Keratinocyte (primary cell): ENCODE measurements around the gene LRRC4C. TPM values are rescaled to one million over a fixed set of nuclear protein-coding genes. Genes with fewer than 3 reads are reported as not detected.

Experiments
- DNase-seq: peaks from one replicate; pipeline ENCODE4 v3.0.0-alpha.2; 2011; ENCODE audit warnings: low read depth, missing footprints, low spot score
- FAIRE-seq: peaks from 2 replicates; lab custom pipeline; 2011; peaks lifted over from hg19 to GRCh38; lab: Jason Lieb, UNC
- H2AFZ ChIP-seq: 2 replicates; pipeline ENCODE4 v1.6.0; 2012; ENCODE audit warnings: low read length, control low read depth, inconsistent platforms; ENCODE audit not compliant: control insufficient read depth
- H3K27ac ChIP-seq: 2 replicates; pipeline ENCODE4 v1.5.1; 2011; ENCODE audit warnings: low read length; ENCODE audit not compliant: control insufficient read depth, insufficient read depth
- H3K27me3 ChIP-seq: 3 replicates; pipeline ENCODE4 v1.6.0; 2011; ENCODE audit warnings: low read length; ENCODE audit not compliant: control insufficient read depth, insufficient read depth; ENCODE audit errors: extremely low read depth
- H3K36me3 ChIP-seq, 2 experiments: 2 replicates in 1 of 2; 3 replicates in 1 of 2; pipeline ENCODE4 v1.5.1; 2011; ENCODE audit warnings: low read length in 2 of 2, mild to moderate bottlenecking in 1 of 2; ENCODE audit not compliant: control insufficient read depth in 2 of 2, insufficient read depth in 2 of 2; ENCODE audit errors: extremely low read depth in 1 of 2
- H3K4me1 ChIP-seq: 3 replicates; pipeline ENCODE4 v1.5.1; 2011; ENCODE audit warnings: low read length; ENCODE audit not compliant: control insufficient read depth, insufficient read depth; ENCODE audit errors: extremely low read depth
- H3K4me2 ChIP-seq: 3 replicates; pipeline ENCODE4 v1.6.0; 2011; ENCODE audit warnings: low read depth, low read length; ENCODE audit not compliant: control insufficient read depth, insufficient read depth; ENCODE audit errors: extremely low read depth
- H3K4me3 ChIP-seq, 3 experiments: fragments of 200-600 bp in 1 of 3; sonication (generic) in 1 of 3; 2 replicates in 2 of 3; 3 replicates in 1 of 3; pipeline ENCODE4 v1.5.1; 2011 to 2016; ENCODE audit warnings: low read length in 3 of 3, mild to moderate bottlenecking in 3 of 3, control low read depth in 2 of 3, inconsistent platforms in 1 of 3, low read depth in 1 of 3, mixed read lengths in 1 of 3, mixed run types in 1 of 3, moderate library complexity in 1 of 3; ENCODE audit not compliant: control insufficient read depth in 2 of 3, insufficient read depth in 2 of 3; ENCODE audit errors: extremely low read depth in 1 of 3
- H3K79me2 ChIP-seq: 2 replicates; pipeline ENCODE4 v1.6.0; 2012; ENCODE audit warnings: low read length; ENCODE audit not compliant: control insufficient read depth, insufficient read depth
- H3K9ac ChIP-seq: 3 replicates; pipeline ENCODE4 v1.6.0; 2011; ENCODE audit warnings: low read length; ENCODE audit not compliant: control insufficient read depth, insufficient read depth; ENCODE audit errors: extremely low read depth
- H3K9me1 ChIP-seq: 3 replicates; pipeline ENCODE4 v1.6.0; 2011; ENCODE audit warnings: low read length; ENCODE audit not compliant: control insufficient read depth, insufficient read depth; ENCODE audit errors: extremely low read depth
- H3K9me3 ChIP-seq: 2 replicates; pipeline ENCODE4 v1.5.1; 2012; ENCODE audit warnings: low read depth, low read length; ENCODE audit not compliant: control insufficient read depth
- H4K20me1 ChIP-seq: 3 replicates; pipeline ENCODE4 v1.6.0; 2011; ENCODE audit warnings: low read length; ENCODE audit not compliant: control insufficient read depth, insufficient read depth; ENCODE audit errors: extremely low read depth
- CTCF ChIP-seq, 3 experiments: IDR thresholded peaks in 1 of 3; conservative IDR thresholded peaks in 1 of 3; optimal IDR thresholded peaks in 1 of 3; 2 replicates in 2 of 3; 3 replicates in 1 of 3; pipeline versions ENCODE3 to v1.5.1; 2011; ENCODE audit warnings: low read length in 3 of 3, mild to moderate bottlenecking in 3 of 3, moderate library complexity in 2 of 3, control low read depth in 1 of 3, inconsistent platforms in 1 of 3; ENCODE audit not compliant: insufficient read depth in 2 of 3; ENCODE audit errors: extremely low read depth in 1 of 3
- EZH2 ChIP-seq: IDR thresholded peaks from one replicate; pipeline ENCODE4 v1.6.1; 2012; ENCODE audit warnings: inconsistent platforms, mild to moderate bottlenecking, low read length, moderate library complexity
- dilution Hi-C: fragments of 300-500 bp; cut with MboI; formaldehyde crosslinking; loops from one replicate; pipeline ENCODE4 v1.7.0; 2020; ENCODE audit warnings: low sequenced_read_pairs; ENCODE audit not compliant: extremely low pct_ligation_motif_present
- polyA plus RNA-seq, 5 experiments: library from polyadenylated mRNA; depleted of rRNA in 3 of 5; stranded (reverse) in 3 of 5; stranded (forward) in 1 of 5; unstranded in 1 of 5; fragments of >200 nt; gene quantifications; 1 replicate in 1 of 5; 2 replicates in 3 of 5; 3 replicates in 1 of 5; pipeline versions ENCODE4 v1.2.1 to v1.2.3, GENCODE V29; 2011 to 2012; ENCODE audit warnings: missing spikeins in 2 of 5, low read depth in 1 of 5, low replicate concordance in 1 of 5

The LRRC4C gene
- polyA plus RNA-seq, 1 donor (not counting 4 experiments of a cell fraction or from before 2014, with no cell fraction given): not detected

- Histone ChIP-seq H3K4me3 (no peak overlapping the region), H3K9ac (no peak overlapping the region), H3K36me3 (no peaks in the 10 kb centered on the region), H3K79me2 (no peaks in the 10 kb centered on the region), H3K27ac (no peak overlapping the region), H3K4me2 (no peak overlapping the region), H3K4me1 (no peaks in the 10 kb centered on the region), H3K27me3 (no peaks in the 10 kb centered on the region), H3K9me3 (no peaks in the 10 kb centered on the region), H2AFZ (no peak overlapping the region), H4K20me1 (no peaks in the 10 kb centered on the region), H3K9me1 (no peaks in the 10 kb centered on the region)
- DNase-seq (no peak), FAIRE-seq (no peak)
- dilution Hi-C loops: no loop called here
- TF ChIP-seq EZH2 (no peak), CTCF (optimal IDR thresholded peaks at IDR 0.05 in 1 of 3, IDR thresholded peaks at IDR 0.05 in 1 of 3, conservative IDR thresholded peaks at IDR 0.05 in 1 of 3; ENCODE audit: extremely low read depth in 1 of 3, insufficient read depth in 2 of 3, low read length in 3 of 3) (no peak)
These were observed 204.5 kb downstream of the LRRC4C start for GRCh38 chr11:41254966-41255365.

GRCh38 chr11:41250408-41250935 lies 209.0 kb downstream of the LRRC4C start:
- Histone ChIP-seq H3K9me1 (no peaks in the 10 kb centered on the region), H4K20me1 (no peaks in the 10 kb centered on the region), H3K79me2 (no peaks in the 10 kb centered on the region), H3K4me3 (no peak overlapping the region), H3K27ac (no peak overlapping the region), H3K9me3 (peaks cover 2% of the 10 kb centered on the region), H3K27me3 (no peaks in the 10 kb centered on the region), H3K4me1 (no peaks in the 10 kb centered on the region), H3K4me2 (no peak overlapping the region), H3K36me3 (no peaks in the 10 kb centered on the region), H3K9ac (no peak overlapping the region), H2AFZ (no peak overlapping the region)
- FAIRE-seq (no peak), DNase-seq (no peak)
- dilution Hi-C loops: no loop called here
- TF ChIP-seq EZH2 (no peak), CTCF (optimal IDR thresholded peaks at IDR 0.05 in 1 of 3, IDR thresholded peaks at IDR 0.05 in 1 of 3, conservative IDR thresholded peaks at IDR 0.05 in 1 of 3; ENCODE audit: extremely low read depth in 1 of 3, insufficient read depth in 2 of 3, low read length in 3 of 3) (no peak)
